CD4-positive, alpha-beta T cell treated with Interleukin-6 at 100 ng/mL for 8 hours (primary cell): ENCODE results near the gene POGLUT2.
"Not testable (repeated sequence)": the region's sequence is repeated elsewhere in the genome, so short reads cannot be mapped to it uniquely, and the experiment has no call there.

ENCODE experiments used
- DNase-seq: peaks from one replicate; pipeline ENCODE4 v3.0.0-alpha.2; 2020; ENCODE audit warnings: mixed read lengths, low spot score

The POGLUT2 gene

DNA sequence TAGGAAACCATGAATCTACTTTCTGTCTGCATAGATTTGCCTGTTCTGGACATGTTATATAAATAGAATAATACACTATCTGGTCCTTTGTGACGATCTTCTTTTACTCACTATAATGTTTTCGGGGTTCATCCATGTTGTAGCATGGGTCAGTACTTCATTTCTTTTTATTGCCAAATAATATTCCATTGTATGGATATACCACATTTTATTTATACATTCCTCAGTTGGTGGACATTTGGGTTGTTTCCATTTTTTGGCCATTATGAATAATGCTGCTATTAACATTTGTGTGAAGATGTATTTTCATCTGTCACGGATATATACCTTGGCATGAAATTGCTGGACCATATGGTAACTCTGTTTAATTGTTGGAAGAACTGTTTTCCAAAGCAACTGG, 6.9 kb upstream of the POGLUT2 start:
- DNase-seq: no peak

DNA sequence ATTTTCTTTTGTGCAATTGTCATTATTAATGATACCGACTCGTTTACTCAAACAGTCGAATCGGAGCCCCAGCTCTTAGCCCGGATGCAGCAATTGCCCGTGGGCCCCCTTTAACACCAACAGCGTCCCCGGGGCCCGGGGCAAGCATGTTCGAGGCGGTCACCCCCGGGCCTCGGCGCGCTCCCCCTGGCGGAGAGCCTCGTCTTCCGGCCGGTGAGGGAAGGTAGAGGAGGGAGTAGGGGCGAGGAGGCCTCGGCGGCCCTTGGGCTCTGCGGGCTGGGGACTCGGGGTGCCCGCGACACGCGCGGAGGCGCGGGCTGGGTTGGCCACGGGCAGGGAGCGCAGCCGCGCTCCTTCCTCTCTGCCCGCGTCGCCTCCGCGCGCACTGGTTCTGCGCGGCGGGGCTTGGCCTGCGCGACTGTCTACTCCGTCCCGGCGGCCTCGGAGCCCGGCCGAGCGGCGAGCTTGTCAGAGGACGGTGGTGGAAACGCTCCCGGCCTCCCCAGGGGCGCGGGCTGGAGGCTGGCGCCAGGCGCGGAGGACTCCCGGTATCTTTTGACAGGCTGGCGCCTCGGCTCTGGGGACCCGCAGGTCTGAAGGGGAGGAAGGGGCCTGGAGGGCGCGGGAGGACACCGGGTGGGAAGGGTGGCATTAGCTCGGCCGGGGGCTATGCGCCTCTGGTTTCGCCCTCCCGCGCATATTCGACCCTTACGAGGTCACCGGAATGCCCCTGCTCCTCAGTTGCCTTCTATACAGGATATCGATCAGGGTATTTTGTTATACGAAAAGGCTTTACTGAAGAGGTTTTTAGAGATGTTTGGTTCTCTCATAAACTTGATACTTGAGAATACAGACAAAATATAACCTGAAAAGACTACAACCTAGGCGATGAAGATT, 1.6 kb upstream of the POGLUT2 start:
- DNase-seq: peak; percentile 72

GRCh38 chr13:102799426-102800144, 809 bp upstream of the POGLUT2 start:
- DNase-seq: no peak

- DNase-seq: no peak
Measured at GRCh38 chr13:102793611-102794355, 5.0 kb downstream of the POGLUT2 start.

DNA sequence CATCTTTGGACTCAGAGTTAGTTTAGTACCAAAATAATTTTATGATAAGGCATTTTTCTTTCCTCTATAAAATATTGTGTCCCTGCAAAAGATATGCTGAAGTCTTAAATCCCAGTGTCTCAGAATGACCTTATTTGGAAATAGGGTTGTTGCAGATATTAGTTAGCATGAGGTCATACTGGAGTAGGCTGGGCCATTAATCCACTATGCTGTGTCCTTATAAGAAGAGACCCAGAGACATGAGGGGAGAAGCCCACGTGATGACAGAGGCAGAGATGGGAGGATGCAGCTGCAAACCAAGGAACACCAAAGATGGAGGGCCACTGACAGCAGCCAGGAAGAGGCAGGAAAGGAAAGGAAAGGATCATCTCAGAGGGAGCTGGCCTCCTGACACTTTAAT, 6.4 kb downstream of the POGLUT2 start:
- DNase-seq: no peak

GRCh38 chr13:102788683-102789082, 10.1 kb downstream of the POGLUT2 start:
- no peak for DNase-seq

GRCh38 chr13:102784483-102784882, 14.3 kb downstream of the POGLUT2 start:
- DNase-seq: no peak

DNA sequence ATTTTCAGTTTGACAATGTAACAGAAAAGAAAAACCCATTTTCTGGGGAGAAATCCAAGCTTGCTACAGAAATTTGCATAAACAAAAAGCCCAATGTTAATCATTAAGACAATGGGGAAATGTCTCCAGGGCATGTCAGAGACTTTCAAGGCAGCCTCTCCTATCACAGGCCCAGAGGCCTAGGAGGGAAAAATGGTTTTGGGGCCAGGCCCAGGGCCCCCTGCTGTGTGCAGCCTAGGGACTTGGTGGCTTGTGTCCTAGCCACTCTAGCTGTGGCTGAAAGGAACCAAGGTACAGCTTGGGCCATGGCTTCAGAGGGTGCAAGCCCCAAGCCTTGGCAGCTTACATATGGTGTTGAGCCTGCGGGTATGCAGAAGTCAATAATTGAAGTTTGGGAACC, 17.2 kb downstream of the POGLUT2 start:
- DNase-seq: no peak

DNA sequence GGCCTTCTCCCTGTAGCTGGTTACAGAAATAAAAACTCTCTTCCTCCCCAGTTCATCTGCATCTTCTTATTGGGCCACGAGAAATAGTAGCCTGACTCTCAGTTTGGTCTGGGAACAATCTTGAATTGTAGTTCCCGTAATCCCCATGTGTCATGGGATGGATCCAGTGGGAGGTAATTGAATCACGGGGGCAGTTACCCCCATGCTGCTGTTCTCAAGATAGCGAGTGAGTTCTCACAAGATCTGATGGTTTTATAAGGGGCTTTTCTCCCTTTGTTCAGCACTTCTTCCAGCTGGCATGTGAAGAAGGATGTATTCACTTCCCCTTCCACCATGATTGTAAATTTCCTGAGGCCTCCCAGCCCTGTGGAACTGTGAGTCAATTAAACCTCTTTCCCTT, 18.1 kb downstream of the POGLUT2 start:
- not testable (repeated sequence) for DNase-seq

- peak; percentile 13 for DNase-seq
Measured at GRCh38 chr13:102779436-102780159, 19.2 kb downstream of the POGLUT2 start.

DNA sequence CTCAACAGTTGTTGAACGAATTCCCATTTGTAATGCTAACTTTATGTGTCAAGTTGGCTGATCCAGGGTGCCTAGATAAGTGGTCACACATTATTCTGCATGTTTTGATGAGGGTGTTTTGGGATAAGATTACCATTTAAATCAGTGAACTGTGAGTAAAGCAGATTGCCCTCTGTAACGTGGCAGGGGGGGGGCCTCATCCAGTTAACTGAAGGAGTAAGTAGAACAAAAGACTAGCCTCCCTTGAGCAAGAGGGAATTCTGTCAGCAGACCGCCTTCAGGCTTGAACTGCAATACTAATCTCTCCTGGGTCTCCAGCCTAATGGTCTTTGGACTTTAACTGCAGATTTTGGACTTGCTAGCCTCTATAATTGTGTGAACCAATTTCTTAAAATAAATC, 21.0 kb downstream of the POGLUT2 start:
- no peak for DNase-seq

DNA sequence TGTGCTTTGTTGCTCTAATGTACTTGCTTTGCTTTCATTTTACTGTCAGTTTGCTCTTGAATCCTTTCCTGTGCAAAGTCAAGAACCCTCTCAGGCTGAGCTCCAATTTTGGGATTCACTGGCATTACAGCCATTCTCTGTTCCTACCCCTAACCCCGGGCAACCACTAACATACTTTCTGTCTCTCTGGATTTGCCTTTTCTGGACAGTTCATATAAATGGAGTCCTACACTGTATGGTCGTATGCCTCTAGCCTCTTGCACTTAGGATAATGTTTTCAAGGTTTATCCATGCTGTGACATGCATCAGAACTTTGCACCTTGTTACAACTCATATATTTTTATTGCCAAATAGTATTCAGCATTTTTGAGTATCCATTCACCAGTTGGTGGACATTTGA, 22.5 kb downstream of the POGLUT2 start:
- no peak for DNase-seq

DNA sequence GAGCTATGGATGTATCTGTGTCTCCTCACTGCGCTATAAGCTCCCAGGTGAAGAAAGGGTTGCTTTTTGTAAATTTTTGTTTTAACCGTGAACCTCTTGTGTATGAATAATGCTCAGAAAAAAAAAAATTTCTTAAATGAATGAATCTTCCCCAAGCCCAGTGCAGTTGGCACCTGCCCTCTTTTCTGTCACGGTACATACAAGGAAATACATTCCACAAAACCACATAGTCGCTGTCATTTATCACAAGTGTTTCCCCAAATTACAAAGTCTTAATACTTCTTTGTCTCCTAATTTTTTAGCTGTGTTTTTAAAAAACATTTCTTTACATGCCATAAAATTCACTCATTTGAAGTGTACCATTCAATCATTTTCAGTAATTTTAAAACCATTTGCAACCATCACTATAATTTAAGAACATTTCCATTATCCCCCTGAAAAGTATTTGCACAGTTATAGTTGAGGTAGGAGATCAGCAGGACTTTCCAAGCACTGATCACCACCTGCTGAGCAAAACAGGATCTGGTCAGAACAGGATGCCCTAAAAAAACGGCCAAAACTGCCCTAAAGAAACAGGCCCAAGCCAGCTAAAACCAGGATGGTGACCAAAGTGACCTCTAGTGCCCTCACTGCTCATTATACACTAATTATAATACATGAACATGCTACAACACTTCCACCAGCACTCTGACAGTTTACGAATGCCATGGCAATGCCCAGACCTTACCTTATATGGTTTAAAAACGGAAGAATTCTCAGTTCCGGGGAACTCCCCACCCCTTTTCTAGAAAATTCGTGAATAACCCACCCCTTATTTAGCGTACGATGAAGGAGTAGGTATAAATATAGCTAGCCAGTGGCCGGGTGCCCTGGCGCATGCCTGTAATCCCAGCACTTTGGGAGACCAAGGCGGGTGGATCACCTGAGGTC, 23.9 kb downstream of the POGLUT2 start:
- DNase-seq: no peak

DNA sequence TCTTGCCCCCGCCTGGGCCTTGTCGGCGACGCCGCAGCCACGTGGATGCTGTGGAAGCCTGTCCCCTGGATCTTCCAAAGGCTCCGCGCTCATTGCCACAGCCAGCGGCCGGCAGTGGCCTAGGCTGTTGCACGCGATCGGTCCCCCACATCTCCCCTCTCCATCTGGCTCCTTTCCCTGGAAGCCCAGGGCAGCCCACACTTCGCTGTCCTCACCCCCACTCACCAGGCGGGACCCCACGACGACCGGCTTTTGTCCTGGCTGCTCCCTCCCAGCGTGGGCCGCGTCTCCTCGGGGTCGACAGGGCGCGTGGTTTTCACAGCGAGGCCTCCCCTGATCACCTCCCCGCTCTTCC, 24.6 kb downstream of the POGLUT2 start:
- DNase-seq: no peak

- peak; percentile 85 for DNase-seq
Measured at GRCh38 chr13:102773441-102774213, 25.1 kb downstream of the POGLUT2 start, which contains the start of gene TEX30. TSS of gene TEX30 (minus strand) at chr13:102773786. CDS start at chr13:102770026, 3,760 bp downstream.

DNA sequence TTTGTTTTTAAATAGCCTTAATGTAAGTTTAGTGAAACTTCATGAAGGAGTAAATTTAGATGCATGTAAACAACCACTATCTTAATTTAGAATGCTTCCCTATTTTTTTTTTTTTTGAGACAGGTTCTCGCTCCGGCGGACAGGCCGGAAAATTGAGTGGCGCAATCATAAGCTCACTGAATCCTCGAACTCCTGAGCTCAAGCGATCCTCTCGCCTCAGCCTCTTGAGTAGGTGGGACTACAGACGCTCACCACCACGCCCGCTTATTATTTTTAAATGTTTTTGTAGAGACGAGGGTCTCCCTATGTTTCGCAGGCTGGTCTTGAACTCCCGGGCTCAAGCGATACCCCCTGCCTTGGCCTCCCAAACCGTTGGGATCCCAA, 26.7 kb downstream of the POGLUT2 start:
- DNase-seq: no peak

- no peak for DNase-seq
Measured at GRCh38 chr13:102771298-102772041, 27.3 kb downstream of the POGLUT2 start.

DNA sequence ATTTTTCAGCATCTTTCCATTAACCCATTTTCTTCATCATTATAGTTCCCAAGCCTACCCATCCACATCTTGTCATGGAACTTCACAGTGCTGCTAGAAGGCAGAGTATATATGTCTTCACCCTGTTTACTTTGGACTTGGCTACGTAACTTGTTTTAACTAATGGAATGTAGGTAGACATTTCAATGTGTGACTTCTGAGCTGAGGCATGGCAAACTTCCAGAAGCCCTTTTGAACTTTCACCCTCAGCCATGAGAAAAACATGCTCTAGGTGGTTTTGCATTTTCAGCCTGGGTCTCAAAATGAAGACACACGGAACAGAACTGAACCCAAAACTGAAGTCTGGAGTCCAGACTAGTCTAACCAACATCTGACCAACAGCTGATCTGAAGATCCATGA, 28.3 kb downstream of the POGLUT2 start:
- DNase-seq: no peak

- DNase-seq: no peak
Measured at GRCh38 chr13:102769679-102770078, 29.1 kb downstream of the POGLUT2 start.
